Hematopoietic multipotent progenitor cell treated with erythropoietin and hydrocortisone succinate and interleukin-3 and kit ligand, for 8 days (in vitro differentiated cells): ENCODE results near the gene ADAM23.

Experiments
- DNase-seq: peaks from one replicate; pipeline ENCODE4 v3.0.0-alpha.2; 2015

Gene ADAM23

GRCh38 chr2:206665251-206665650 is 221.9 kb downstream of the ADAM23 start:
- no peak for DNase-seq
